GM12872 (cell line): ENCODE data around the gene KAZN.

Experiments
- TF ChIP-seq, protein P1 (sequence below): IDR thresholded peaks from 3 replicates; pipeline ENCODE4 v1.5.1; 2011; ENCODE audit warnings: low read depth, mild to moderate bottlenecking, low read length, moderate library complexity; ENCODE audit not compliant: insufficient read depth

Gene KAZN

DNA sequence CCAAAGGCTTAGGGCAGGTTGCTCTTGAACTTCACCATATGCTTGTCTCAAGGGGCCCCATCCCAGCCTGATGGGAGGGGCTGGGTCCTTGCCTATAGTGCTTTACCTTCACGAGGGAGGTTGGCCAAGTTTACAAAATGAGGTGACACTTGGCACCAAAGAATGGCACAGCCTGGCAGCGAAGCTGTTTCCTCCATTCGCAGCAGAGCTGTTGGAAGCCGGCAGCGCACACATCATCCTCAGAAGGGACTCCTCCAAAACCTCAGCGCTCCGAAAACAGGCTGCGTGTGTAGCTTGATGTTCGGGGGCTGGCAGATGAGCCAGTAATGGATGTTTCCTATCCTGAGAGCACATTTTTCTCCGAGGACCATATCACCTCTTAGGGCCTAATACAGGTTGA, 116.8 kb downstream of the KAZN start:
- TF ChIP-seq, protein P1, sequence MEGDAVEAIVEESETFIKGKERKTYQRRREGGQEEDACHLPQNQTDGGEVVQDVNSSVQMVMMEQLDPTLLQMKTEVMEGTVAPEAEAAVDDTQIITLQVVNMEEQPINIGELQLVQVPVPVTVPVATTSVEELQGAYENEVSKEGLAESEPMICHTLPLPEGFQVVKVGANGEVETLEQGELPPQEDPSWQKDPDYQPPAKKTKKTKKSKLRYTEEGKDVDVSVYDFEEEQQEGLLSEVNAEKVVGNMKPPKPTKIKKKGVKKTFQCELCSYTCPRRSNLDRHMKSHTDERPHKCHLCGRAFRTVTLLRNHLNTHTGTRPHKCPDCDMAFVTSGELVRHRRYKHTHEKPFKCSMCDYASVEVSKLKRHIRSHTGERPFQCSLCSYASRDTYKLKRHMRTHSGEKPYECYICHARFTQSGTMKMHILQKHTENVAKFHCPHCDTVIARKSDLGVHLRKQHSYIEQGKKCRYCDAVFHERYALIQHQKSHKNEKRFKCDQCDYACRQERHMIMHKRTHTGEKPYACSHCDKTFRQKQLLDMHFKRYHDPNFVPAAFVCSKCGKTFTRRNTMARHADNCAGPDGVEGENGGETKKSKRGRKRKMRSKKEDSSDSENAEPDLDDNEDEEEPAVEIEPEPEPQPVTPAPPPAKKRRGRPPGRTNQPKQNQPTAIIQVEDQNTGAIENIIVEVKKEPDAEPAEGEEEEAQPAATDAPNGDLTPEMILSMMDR: no peak

DNA sequence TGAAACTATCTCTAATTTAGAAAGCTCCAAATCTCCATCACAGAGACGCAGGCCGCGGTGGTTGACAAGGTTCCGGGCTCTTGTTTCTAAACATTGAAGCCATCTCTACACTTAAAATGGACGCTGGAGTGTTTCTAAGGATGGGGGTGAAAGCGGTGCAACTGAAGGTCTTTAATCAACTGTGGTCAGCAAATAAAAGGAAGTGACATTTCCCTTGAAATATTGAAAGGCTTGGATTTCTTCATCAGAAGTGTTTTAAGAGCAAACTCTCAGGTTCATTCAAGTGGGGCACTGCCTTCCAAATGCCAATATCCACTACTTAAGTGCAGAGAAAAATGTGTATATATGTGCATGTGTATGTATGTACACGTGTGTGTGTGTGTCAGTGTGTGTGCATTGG, 117.3 kb downstream of the KAZN start:
- TF ChIP-seq, protein P1: no peak

DNA sequence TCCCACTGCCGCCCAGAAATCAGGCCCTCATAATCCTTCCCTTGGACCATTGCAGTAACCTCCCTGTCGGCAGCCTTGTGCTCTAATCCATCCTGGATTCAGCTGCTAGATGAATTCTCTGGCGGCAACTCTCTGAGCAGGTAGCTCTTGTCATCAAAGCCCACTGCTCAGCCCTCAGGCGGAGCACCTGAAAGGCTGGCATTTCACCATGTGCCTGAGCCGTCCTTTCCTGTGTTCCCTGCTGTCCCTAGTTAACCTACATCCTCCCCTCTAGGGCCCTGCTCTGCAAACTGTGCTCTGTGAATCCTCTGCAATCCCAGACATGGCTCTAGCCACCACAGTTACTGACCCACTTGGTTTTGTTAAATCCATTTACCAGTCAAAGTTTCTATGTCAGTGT, 118.0 kb downstream of the KAZN start:
- TF ChIP-seq, protein P1: no peak

DNA sequence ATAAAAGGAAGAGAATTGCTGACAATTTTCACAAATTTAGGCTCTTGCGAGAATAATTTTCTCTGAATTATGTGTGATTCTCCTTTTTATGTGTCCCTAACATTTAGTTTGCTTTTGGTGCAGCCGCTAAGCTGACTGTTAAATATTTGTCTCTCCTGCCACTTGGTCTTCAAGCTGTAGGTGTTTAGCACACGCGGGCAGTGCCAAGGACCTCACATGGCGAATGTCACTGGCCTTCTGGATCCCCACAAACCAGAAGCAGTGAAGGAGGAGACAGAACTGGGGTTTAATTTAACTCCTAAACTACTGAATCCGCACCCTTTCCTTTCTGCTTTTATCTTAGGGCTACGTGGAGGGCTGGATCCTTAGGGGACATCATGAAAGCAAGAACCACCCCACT, 120.0 kb downstream of the KAZN start:
- TF ChIP-seq, protein P1: no peak

DNA sequence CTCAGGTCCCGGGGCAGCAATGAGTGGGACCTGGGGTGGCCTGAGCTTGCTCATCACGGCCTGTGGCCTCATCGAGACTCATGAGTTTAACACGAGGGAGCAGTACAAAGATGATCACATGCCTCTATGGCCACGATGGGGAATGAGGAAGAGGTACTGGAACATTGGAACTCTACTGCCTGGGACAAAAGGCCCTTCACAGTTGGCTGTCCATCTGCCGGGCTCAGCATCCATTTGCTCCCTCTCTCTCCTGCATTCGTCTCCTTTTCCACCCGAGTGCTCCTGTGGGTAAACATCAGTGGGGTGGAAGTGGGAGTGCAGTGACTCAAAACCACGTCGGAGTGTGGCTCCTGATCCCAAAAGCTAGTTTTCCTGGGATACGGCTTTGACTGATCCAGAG, 124.9 kb downstream of the KAZN start:
- TF ChIP-seq, protein P1: no peak

DNA sequence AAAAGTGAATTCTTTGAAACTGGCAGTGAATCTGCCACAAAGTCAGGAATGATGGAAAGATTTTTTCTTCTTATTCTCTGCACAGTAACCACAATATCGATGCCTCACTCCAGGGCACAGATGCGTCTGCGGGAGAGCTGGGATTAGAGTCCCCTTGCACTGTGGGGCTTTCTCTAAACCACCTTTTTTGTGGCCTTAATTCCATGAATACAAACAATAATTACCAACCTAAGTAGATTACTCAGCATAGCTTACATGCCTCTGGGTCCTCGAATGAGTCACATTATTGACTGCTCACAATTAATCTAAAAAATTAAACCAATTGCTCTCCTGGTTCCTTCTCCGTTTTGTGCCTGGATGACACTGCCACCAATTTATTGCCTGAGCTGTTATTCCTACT, 125.8 kb downstream of the KAZN start:
- TF ChIP-seq, protein P1: no peak

DNA sequence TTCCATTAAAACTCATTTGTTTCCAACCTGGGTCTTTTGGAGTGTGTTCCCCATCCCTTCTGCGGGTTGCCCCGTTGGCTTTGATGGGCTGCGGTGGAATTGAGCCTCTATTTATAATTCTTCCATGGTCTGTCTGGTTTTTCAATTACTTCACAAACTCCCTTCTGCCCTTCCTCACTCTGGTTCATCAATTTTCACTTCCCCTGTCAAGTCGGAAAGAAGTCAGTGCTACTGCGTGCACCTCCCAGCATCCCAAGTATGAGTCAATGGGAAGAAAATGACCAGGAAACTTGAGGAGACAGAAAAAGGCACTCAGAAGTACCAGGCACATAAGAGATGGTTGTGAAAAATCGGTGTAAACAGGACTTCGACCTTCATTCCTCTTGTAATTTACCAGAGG, 126.2 kb downstream of the KAZN start:
- TF ChIP-seq, protein P1: no peak

DNA sequence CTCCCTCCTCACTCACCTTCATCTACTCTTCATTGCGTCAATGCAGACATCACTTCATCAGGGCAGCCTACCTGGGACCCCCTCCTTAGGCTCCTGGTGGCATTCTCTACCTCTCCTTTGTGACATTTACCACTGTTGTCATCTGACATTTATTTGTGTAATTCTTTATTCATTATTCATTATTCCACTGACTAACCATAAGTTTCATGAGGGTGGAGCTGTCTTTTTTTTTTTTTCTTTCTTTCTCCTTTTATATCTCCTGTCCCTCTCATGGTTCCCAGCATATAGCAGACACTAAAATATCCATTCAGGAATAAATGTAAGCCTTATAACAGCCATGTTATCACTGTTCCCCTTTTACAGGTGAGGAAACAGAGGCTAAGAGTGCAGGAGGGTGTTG, 126.8 kb downstream of the KAZN start:
- TF ChIP-seq, protein P1: no peak
